Measurements from ENCODE around the gene HSD3B1. TPM values are rescaled to one million over a fixed set of nuclear protein-coding genes. Genes with fewer than 3 reads are reported as not detected.

The HSD3B1 gene
- total RNA-seq, 4 donors from 2014 or later: not detected

DNA sequence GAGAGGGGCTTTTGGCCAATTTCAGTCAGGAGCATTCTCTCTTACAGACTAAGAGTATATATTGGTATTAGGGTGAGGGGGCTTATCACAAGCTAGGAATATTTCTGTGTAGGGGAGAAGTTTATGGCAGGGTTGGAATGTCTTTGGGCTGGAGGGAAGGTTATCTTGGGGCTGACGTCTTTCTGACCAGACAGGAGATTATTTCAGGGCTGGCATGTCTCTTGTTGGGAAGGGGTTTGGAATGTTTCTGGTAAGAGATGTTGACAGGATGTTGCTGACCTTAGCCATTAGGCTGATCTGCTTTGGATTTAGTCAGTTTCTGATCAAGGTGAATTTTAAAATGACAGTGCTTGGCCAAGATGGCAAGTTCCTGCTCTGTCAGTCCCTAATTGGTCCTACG, 17.8 kb upstream of the HSD3B1 start:
- H3K4me3 ChIP-seq: no peak overlapping the region
- TF ChIP-seq, protein P1, sequence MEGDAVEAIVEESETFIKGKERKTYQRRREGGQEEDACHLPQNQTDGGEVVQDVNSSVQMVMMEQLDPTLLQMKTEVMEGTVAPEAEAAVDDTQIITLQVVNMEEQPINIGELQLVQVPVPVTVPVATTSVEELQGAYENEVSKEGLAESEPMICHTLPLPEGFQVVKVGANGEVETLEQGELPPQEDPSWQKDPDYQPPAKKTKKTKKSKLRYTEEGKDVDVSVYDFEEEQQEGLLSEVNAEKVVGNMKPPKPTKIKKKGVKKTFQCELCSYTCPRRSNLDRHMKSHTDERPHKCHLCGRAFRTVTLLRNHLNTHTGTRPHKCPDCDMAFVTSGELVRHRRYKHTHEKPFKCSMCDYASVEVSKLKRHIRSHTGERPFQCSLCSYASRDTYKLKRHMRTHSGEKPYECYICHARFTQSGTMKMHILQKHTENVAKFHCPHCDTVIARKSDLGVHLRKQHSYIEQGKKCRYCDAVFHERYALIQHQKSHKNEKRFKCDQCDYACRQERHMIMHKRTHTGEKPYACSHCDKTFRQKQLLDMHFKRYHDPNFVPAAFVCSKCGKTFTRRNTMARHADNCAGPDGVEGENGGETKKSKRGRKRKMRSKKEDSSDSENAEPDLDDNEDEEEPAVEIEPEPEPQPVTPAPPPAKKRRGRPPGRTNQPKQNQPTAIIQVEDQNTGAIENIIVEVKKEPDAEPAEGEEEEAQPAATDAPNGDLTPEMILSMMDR (IDR thresholded peaks at IDR 0.05): no peak
- no peak for TF ChIP-seq POLR2A (IDR thresholded peaks at IDR 0.05)
- H3K4me1 ChIP-seq: no peaks in the 10 kb centered on the region
- H3K27me3 ChIP-seq: no peaks in the 10 kb centered on the region
- intact Hi-C loops (cut with DNase I; ENCODE audit: low total_unique reads): no loop called here
- no peaks in the 10 kb centered on the region for H3K36me3 ChIP-seq
- no peak overlapping the region for H3K27ac ChIP-seq
- peaks cover 0 to 4% of the 10 kb centered on the region in 2 donors for H3K9me3 ChIP-seq
- no peak for DNase-seq

DNA sequence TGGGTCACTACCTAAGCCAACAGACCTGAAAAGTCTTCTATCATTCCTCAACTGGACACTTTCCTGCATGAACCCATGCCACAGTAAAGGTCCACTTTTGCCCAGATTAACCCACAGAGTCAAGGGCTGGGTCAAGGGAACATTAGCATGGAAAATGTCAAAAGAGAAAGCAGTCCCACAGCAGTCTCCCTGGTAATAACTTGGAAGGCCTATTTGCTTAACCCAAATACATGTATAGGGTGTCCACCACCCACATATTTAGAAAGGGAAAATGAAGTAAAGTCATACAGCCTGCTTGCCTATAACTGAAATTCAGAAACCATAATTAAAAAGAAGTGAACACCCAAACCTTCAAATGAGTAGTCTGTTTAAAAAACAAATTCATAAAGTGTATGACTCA, 16.1 kb upstream of the HSD3B1 start:
- Histone ChIP-seq H3K4me1 (no peaks in the 10 kb centered on the region), H3K27me3 (no peaks in the 10 kb centered on the region), H3K9me3 (peaks cover 0 to 7% of the 10 kb centered on the region in 2 donors), H3K27ac (no peak overlapping the region), H3K4me3 (no peak overlapping the region), H3K36me3 (no peaks in the 10 kb centered on the region)
- intact Hi-C loops (cut with DNase I; ENCODE audit: low total_unique reads): no loop called here
- no peak for DNase-seq
- TF ChIP-seq, protein P1 (IDR thresholded peaks at IDR 0.05): no peak
- no peak for TF ChIP-seq POLR2A (IDR thresholded peaks at IDR 0.05)

DNA sequence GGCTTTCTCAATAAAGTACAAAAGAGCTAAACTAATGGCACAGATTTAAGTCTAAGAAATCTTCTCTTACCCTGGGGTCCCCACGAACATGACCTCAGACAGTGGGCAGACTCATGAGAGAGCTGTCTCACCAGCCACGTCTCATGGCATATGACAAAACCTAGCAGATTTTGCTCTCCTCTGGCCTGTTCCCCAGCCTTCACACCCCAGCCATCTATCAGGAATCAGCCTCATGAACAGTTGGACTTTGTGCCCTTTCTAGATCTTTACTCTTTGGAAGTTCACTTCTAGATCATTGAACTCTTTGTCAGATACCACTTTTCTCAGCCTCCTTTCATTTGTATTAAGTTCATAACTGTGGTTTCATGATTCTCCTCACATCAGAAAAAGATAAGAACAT, 14.2 kb upstream of the HSD3B1 start:
- H3K27me3 ChIP-seq: no peaks in the 10 kb centered on the region

DNA sequence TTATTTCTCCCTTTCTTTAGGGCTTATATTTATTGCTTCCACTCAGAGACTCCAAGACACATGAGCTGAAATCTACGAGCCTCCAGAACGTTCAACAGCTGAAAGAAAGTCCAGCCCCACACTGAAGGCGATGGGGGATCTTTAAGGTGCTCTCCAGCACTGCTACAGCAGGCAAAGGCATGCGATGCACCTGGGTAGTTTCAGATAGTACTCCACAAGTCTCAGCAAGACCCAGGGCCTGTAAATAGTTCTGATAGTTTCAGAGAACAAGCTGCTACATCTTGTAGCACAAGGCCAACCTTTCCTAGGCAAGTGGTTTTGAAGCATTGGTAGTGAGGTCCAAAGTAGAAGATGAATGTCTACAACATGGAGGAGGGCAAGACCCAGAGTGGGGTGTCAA, 2.2 kb upstream of the HSD3B1 start:
- no peak for DNase-seq
- Histone ChIP-seq H3K36me3 (no peaks in the 10 kb centered on the region), H3K4me3 (no peak overlapping the region), H3K27ac (no peak overlapping the region), H3K9me3 (no peaks in the 10 kb centered on the region), H3K4me1 (no peaks in the 10 kb centered on the region), H3K27me3 (no peaks in the 10 kb centered on the region)
- TF ChIP-seq, protein P1 (IDR thresholded peaks at IDR 0.05): no peak
- TF ChIP-seq POLR2A (IDR thresholded peaks at IDR 0.05): no peak
- intact Hi-C loops (cut with DNase I; ENCODE audit: low total_unique reads): no loop called here

More for the DNA sequence above, 14.2 kb upstream of the HSD3B1 start:
- intact Hi-C loops (cut with DNase I; ENCODE audit: low total_unique reads): no loop called here
- no peak for TF ChIP-seq POLR2A (IDR thresholded peaks at IDR 0.05)
- TF ChIP-seq, protein P1 (IDR thresholded peaks at IDR 0.05): no peak
- H3K36me3 ChIP-seq: no peaks in the 10 kb centered on the region
- H3K27ac ChIP-seq: no peak overlapping the region
- peaks cover 0 to 7% of the 10 kb centered on the region in 2 donors for H3K9me3 ChIP-seq
- no peak for DNase-seq
- no peaks in the 10 kb centered on the region for H3K4me1 ChIP-seq
- no peak overlapping the region for H3K4me3 ChIP-seq

DNA sequence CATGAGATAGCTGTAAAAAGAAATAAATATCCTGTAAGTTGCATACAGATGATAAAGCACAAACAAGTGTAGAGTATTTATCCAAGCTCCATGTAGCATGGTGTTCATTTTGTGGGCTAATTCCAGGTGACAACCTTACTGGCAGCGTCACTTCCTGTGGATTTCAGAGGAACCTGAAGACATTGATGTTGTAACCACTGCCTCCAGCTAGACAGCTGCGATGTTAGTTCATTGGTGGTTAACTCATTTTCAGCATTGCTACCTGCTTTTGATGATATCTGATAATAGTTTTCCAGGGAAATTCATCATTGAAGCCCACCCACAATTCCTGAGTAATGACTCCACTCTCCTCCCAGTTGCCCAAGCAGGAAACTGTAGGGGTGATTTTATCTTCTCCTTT, 3.0 kb downstream of the HSD3B1 start:
- Histone ChIP-seq H3K36me3 (no peaks in the 10 kb centered on the region), H3K4me3 (no peak overlapping the region), H3K27me3 (no peaks in the 10 kb centered on the region), H3K4me1 (no peaks in the 10 kb centered on the region), H3K27ac (no peak overlapping the region), H3K9me3 (no peaks in the 10 kb centered on the region)
- DNase-seq: no peak
- intact Hi-C loops (cut with DNase I; ENCODE audit: low total_unique reads): no loop called here
- no peak for TF ChIP-seq POLR2A (IDR thresholded peaks at IDR 0.05)
- TF ChIP-seq, protein P1 (IDR thresholded peaks at IDR 0.05): no peak

Data from uterus (tissue), 4 donors.